ENCODE results near the gene RCAN2.

Gene RCAN2

GRCh38 chr6:46246081-46246480 is 245.2 kb downstream of the RCAN2 start:
- in situ Hi-C loops (cut with MboI; ENCODE audit: low pct_unique_long_range_greater_than_20kb, low sequenced_read_pairs), result no loop called here

GRCh38 chr6:46244670-46245069 is 246.6 kb downstream of the RCAN2 start:
- in situ Hi-C loops (cut with MboI; ENCODE audit: low pct_unique_long_range_greater_than_20kb, low sequenced_read_pairs), result no loop called here
- DNase-seq, result no peak

More at GRCh38 chr6:46246081-46246480, 245.2 kb downstream of the RCAN2 start:
- DNase-seq, result no peak

- no peak for DNase-seq
- in situ Hi-C loops (cut with MboI; ENCODE audit: low pct_unique_long_range_greater_than_20kb, low sequenced_read_pairs), result no loop called here
Measured at GRCh38 chr6:46243754-46244153, 247.5 kb downstream of the RCAN2 start.

- DNase-seq, result no peak
- in situ Hi-C loops (cut with MboI; ENCODE audit: low pct_unique_long_range_greater_than_20kb, low sequenced_read_pairs), result no loop called here
Measured at GRCh38 chr6:46242921-46243320, 248.3 kb downstream of the RCAN2 start.

GRCh38 chr6:46240866-46241565 is 250.2 kb downstream of the RCAN2 start:
- DNase-seq, result no peak
- in situ Hi-C loops (cut with MboI; ENCODE audit: low pct_unique_long_range_greater_than_20kb, low sequenced_read_pairs), result no loop called here

- in situ Hi-C loops (cut with MboI; ENCODE audit: low pct_unique_long_range_greater_than_20kb, low sequenced_read_pairs), result no loop called here
- no peak for DNase-seq
Measured at GRCh38 chr6:46236752-46237151, 254.5 kb downstream of the RCAN2 start.

- no peak for DNase-seq
- in situ Hi-C loops (cut with MboI; ENCODE audit: low pct_unique_long_range_greater_than_20kb, low sequenced_read_pairs), result no loop called here
Measured at GRCh38 chr6:46235242-46235641, 256.0 kb downstream of the RCAN2 start.

- in situ Hi-C loops (cut with MboI; ENCODE audit: low pct_unique_long_range_greater_than_20kb, low sequenced_read_pairs), result no loop called here
- DNase-seq, result no peak
Measured at GRCh38 chr6:46234700-46235099, 256.5 kb downstream of the RCAN2 start.

- in situ Hi-C loops (cut with MboI; ENCODE audit: low pct_unique_long_range_greater_than_20kb, low sequenced_read_pairs), result no loop called here
- DNase-seq, result no peak
Measured at GRCh38 chr6:46234156-46234556, 257.1 kb downstream of the RCAN2 start.

- in situ Hi-C loops (cut with MboI; ENCODE audit: low pct_unique_long_range_greater_than_20kb, low sequenced_read_pairs), result no loop called here
- DNase-seq, result no peak
Measured at GRCh38 chr6:46233129-46233528, 258.1 kb downstream of the RCAN2 start.

GRCh38 chr6:46222286-46222685 is 269.0 kb downstream of the RCAN2 start:
- in situ Hi-C loops (cut with MboI; ENCODE audit: low pct_unique_long_range_greater_than_20kb, low sequenced_read_pairs), result no loop called here
- no peak for DNase-seq

GRCh38 chr6:46221222-46221793 is 269.9 kb downstream of the RCAN2 start:
- in situ Hi-C loops (cut with MboI; ENCODE audit: low pct_unique_long_range_greater_than_20kb, low sequenced_read_pairs), result no loop called here
- DNase-seq, result peak; percentile 55

GRCh38 chr6:46220352-46221221 is 270.7 kb downstream of the RCAN2 start:
- peak; percentile 51 for DNase-seq
- in situ Hi-C loops (cut with MboI; ENCODE audit: low pct_unique_long_range_greater_than_20kb, low sequenced_read_pairs), result no loop called here

GRCh38 chr6:46219661-46220060 is 271.6 kb downstream of the RCAN2 start:
- DNase-seq, result no peak
- in situ Hi-C loops (cut with MboI; ENCODE audit: low pct_unique_long_range_greater_than_20kb, low sequenced_read_pairs), result no loop called here

- no peak for DNase-seq
- in situ Hi-C loops (cut with MboI; ENCODE audit: low pct_unique_long_range_greater_than_20kb, low sequenced_read_pairs), result no loop called here
Measured at GRCh38 chr6:46218457-46218856, 272.8 kb downstream of the RCAN2 start.

- in situ Hi-C loops (cut with MboI; ENCODE audit: low pct_unique_long_range_greater_than_20kb, low sequenced_read_pairs), result no loop called here
- peak; percentile 71 for DNase-seq
Measured at GRCh38 chr6:46217671-46218131, 273.5 kb downstream of the RCAN2 start.

GRCh38 chr6:46216879-46217278 is 274.4 kb downstream of the RCAN2 start:
- DNase-seq, result no peak
- in situ Hi-C loops (cut with MboI; ENCODE audit: low pct_unique_long_range_greater_than_20kb, low sequenced_read_pairs), result no loop called here

GRCh38 chr6:46215777-46216176 is 275.5 kb downstream of the RCAN2 start:
- in situ Hi-C loops (cut with MboI; ENCODE audit: low pct_unique_long_range_greater_than_20kb, low sequenced_read_pairs), result no loop called here

GRCh38 chr6:46215213-46215612 is 276.0 kb downstream of the RCAN2 start:
- in situ Hi-C loops (cut with MboI; ENCODE audit: low pct_unique_long_range_greater_than_20kb, low sequenced_read_pairs), result no loop called here
- no peak for DNase-seq

More at GRCh38 chr6:46215777-46216176, 275.5 kb downstream of the RCAN2 start:
- no peak for DNase-seq

GRCh38 chr6:46211917-46212316 is 279.3 kb downstream of the RCAN2 start:
- in situ Hi-C loops (cut with MboI; ENCODE audit: low pct_unique_long_range_greater_than_20kb, low sequenced_read_pairs), result no loop called here
- DNase-seq, result no peak

All from KBM-7 (cell line).